HG02884 (cell line): ENCODE data around the gene TRIM33.

Experiments used
- ATAC-seq: cut with Tn5 transposase; IDR thresholded peaks from one replicate; pipeline ENCODE4 v1.9.1; 2021; ENCODE audit warnings: mild to moderate bottlenecking, moderate library complexity; ENCODE audit not compliant: unreplicated experiment

TRIM33 gene

GRCh38 chr1:114511032-114511785 is at the start of gene TRIM33:
Gene TRIM33 (minus strand): TSS chr1:114511203. CDS start chr1:114511076, 127 bp downstream.
- ATAC-seq = peak; percentile 71

GRCh38 chr1:114559356-114559755 is 48.4 kb upstream of the TRIM33 start:
- ATAC-seq = peak; percentile 61

GRCh38 chr1:114558544-114558943 is 47.5 kb upstream of the TRIM33 start:
- no peak for ATAC-seq

DNA sequence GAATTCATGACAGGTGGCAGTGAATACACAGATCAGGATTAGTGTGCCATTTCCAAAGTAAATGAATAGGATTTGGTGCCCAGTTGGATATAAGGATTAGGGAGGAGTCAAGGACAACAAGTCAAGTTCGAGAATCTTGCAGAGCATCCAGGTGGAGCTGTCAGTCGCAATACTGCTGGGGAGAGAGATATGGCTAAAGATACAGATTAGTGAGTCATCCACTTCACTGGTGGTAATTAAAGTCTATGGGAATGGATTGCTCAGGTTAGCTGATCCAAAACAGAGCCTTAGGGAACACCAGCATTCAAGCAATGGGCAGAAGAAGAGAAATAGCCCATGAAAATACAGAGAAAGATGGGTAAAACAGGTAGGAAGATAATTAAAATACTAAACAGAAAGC is 43.6 kb upstream of the TRIM33 start:
- ATAC-seq = no peak

GRCh38 chr1:114552106-114552639 is 41.2 kb upstream of the TRIM33 start:
- no peak for ATAC-seq

DNA sequence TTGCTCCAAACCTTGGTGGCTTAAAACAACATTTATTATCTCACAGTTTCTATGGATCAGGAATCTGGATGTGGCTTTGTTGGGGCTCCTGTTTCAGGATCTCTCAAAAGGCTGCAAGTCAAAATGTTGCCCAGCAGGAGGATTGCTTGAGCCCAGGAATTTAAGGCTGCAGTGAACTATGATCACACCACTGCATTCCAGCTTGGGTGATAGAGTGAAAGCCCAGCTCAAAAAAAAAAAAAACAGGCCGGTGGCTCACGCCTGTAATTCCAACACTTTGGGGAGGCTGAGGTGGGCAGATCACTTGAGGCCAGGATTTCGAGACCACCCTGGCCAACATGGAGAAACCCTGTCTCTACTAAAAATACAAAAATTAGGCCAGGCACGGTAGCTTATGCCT is 40.4 kb upstream of the TRIM33 start:
- no peak for ATAC-seq

DNA sequence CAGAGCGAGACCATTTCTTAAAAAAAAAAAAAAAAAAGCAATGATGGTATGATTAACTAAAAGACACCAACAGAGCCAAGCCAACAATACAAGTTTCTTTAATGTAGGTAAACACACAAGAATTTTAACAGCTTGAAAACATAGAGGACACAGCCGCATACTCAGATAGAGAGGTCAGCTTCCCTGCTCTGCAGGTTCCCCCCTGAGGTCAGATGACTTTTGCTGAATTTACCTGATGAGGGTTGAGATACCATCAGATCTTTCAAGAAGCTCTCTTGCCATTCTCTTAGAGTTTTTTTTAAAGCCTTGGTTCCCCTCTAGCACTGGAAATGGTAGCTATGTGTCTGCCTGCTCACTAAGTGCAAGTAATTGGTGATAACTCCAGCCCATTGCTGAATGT is 39.3 kb upstream of the TRIM33 start:
- ATAC-seq = no peak

DNA sequence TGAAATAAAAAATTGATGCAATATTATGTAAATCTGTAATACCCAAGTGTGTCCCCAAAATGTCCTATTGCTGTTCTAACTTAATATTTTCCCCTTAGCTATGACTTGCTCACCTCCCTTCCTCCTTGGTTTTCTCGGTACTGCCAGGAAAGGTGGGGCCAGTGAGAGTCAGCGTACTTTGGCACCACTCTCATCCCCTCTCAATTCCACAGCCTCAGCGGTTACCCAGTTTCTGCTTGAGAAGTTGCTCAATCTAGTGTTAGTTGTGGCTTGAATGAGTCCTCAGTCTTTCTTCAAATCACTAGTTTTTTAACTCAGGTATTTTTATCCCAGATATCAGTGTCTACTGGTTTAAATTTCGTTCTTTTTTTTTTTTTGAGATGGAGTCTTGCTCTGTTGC is 38.1 kb upstream of the TRIM33 start:
- no peak for ATAC-seq

GRCh38 chr1:114547076-114547475 is 36.1 kb upstream of the TRIM33 start:
- no peak for ATAC-seq

- ATAC-seq = no peak
Measured at GRCh38 chr1:114545796-114546195, 34.8 kb upstream of the TRIM33 start.

DNA sequence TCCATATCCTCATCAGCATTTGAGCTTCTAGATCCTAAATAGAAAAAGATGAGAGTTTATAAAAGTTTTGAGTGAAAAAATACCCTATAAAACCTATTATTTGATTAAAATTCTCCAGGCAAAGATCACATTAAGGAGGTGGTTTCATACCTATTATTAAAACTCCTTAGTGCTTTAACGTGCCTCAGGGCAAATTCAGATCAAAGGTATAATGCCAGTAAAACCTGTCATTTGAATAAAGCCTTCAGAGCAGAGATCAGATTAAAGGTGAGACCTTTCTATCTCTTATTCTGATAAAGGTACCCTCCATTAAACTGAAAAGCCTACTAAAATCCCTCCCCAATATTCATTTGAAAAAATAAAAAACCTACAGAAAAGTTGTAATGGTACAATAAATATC is 34.3 kb upstream of the TRIM33 start:
- no peak for ATAC-seq

DNA sequence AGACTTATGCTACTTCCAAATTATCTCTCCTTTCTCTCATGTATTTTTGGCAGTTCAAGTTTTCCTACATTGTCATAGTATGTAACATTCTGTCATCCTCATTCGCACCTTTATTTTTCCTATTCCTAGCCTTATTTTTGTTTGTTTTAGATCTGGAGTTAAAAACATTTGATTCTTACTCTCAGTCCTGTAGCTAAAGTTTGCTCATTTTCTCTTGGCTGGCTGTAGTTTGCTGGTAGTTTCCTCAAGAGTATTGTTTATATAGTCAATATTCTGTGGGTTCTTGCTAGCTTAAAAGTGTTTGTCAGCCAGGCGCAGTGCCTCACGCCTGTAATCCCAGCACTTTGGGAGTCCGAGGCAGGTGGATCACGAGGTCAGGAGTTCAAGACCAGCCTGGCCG is 29.8 kb upstream of the TRIM33 start:
- ATAC-seq = no peak

- ATAC-seq = no peak
Measured at GRCh38 chr1:114540272-114540671, 29.3 kb upstream of the TRIM33 start.

DNA sequence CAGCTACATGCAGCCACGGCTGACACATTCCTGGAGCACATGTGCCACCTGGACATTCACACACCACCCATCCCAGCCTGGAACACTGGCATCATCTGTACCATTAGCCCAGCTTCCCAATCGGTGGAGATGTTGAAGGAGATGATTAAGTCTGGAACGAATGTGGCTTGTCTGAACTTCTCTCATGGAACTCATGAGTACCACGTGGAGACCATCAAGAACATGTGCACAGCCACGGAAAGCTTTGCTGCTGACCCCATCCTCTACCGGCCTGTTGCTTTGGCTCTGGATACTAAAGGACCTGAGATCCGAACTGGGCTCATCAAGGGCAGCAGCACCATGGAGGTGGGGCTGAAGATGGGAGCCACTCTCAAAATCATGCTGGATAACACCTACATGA is 25.0 kb upstream of the TRIM33 start:
- no peak for ATAC-seq

DNA sequence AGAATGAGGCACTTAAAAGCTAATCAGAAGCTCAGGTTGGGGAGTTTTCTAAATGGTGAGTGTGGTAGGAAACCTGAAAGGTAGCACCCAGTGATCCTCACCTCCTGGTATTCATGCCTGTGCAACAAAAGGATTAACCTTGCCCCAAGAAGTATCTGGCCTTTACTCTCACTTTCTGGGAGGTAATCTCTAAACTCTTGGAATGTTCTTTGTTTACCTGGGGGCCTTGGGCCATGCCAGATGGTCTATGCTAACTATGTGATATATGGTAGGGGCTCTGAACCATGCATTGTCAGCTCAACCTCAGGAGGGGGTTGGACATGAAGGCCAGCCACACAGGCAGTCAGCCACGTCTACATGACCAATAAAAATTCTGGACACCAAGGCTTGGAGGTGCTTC is 24.4 kb upstream of the TRIM33 start:
- ATAC-seq = no peak

DNA sequence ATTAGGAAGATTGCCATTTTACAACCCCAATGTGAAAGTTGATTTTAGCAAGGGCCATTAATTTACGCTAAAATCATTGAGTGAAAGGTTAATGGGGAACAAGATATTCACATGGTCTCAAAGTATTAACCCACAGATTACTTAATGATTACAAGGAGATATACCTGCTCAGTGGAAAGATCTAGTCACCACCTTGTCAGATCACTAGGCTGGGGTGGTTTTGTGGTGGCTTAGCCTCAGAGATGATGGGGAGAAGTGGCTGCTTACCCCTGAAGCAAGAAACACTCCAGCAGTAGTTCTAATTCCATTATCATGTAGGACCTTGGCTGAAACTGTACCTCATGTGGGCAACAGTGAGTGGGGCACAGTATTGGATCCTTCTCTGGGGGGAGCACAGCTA is 20.1 kb upstream of the TRIM33 start:
- ATAC-seq = no peak

DNA sequence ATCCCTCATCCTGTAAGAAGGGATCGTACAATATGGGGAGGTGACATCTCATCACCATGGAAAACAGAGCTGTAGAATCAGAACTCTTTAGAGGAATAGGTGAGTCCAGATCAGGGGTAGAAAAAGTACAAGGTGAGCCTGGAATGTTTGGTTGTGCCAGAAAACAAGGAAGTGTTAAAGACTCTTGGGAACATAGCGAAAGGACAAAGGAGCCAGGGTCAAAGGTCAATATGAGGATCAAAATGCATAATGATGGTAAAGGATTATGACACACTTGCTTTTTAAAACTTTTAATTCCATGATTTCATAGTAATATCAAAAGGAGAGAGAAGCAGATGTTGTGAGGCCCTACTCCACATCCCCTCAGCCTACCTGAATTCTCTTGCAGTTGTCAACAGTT is 19.2 kb upstream of the TRIM33 start:
- ATAC-seq = no peak

GRCh38 chr1:114524944-114525343 is 13.9 kb upstream of the TRIM33 start:
- ATAC-seq = no peak

DNA sequence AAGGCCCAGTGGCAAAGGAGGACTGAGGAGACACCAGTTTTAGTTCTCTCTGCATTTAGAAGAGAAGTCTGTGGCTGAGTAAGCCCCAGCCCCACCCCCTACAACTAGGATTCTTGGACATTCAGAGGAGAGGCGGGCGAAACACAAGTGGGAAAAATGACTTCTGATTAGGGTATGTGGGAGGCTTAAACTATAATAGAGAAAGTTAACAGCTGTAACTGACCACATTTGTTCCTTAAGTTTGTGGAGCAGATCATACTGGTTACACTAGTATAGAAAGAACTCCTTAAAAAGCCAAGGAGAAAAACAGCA is 11.2 kb upstream of the TRIM33 start:
- no peak for ATAC-seq

- ATAC-seq = no peak
Measured at GRCh38 chr1:114521396-114522263, 10.6 kb upstream of the TRIM33 start.

- no peak for ATAC-seq
Measured at GRCh38 chr1:114517348-114517747, 6.3 kb upstream of the TRIM33 start.
